HepG2 (cell line): ENCODE data around the gene RASAL3. TPM values are rescaled to one million over a fixed set of nuclear protein-coding genes. Genes with fewer than 3 reads are reported as not detected.

ENCODE experiments used
- CENPBD1 ChIP-seq: sonication (generic); formaldehyde crosslinking; IDR thresholded peaks from 2 replicates; pipeline ENCODE4 v1.8.0; 2022; ENCODE audit warnings: missing genetic modification reagents, low read depth, mild to moderate bottlenecking, borderline replicate concordance
- ERF ChIP-seq: IDR thresholded peaks from 2 replicates; pipeline ENCODE4 v1.6.1; 2018; ENCODE audit warnings: missing biosample characterization, missing genetic modification reagents
- FOXP4 ChIP-seq: sonication (generic); formaldehyde crosslinking; IDR thresholded peaks from 2 replicates; pipeline ENCODE4 v1.4.0; 2020; ENCODE audit warnings: missing genetic modification reagents
- HMGA1 ChIP-seq: sonication (generic); formaldehyde crosslinking; conservative IDR thresholded peaks from 2 replicates; pipeline ENCODE4 v1.4.0; 2020; ENCODE audit warnings: missing genetic modification reagents
- MNT ChIP-seq: fragments of 450-650 bp; IDR thresholded peaks from 2 replicates; pipeline ENCODE4 v1.6.1; 2016
- NCOA5 ChIP-seq: sonication (generic); formaldehyde crosslinking; IDR thresholded peaks from 2 replicates; pipeline ENCODE4 v1.4.0; 2020; ENCODE audit warnings: missing genetic modification reagents
- RFX5 ChIP-seq: IDR thresholded peaks from 2 replicates; pipeline ENCODE4 v1.6.1; 2011; ENCODE audit warnings: low read depth, low read length, improper control_type of control experiment
- USF2 ChIP-seq, 2 experiments: sonication (generic) in 1 of 2; formaldehyde crosslinking in 1 of 2; IDR thresholded peaks; 2 replicates each; pipeline versions ENCODE4 v1.5.1 to v1.6.1; 2011 to 2020; ENCODE audit warnings: borderline replicate concordance in 1 of 2, low read depth in 1 of 2, low read length in 1 of 2, mild to moderate bottlenecking in 1 of 2, missing genetic modification reagents in 1 of 2, moderate library complexity in 1 of 2
- ZBTB20 ChIP-seq: sonication (generic); formaldehyde crosslinking; IDR thresholded peaks from 2 replicates; pipeline ENCODE4 v1.8.1; 2023; ENCODE audit warnings: missing genetic modification reagents, low read depth, mild to moderate bottlenecking, borderline replicate concordance
- ZFP91 ChIP-seq: sonication (generic); formaldehyde crosslinking; IDR thresholded peaks from 2 replicates; pipeline ENCODE4 v1.9.0; 2022; ENCODE audit warnings: missing genetic modification reagents, mild to moderate bottlenecking, borderline replicate concordance
- ZNF17 ChIP-seq: sonication (generic); formaldehyde crosslinking; IDR thresholded peaks from 2 replicates; pipeline ENCODE4 v1.5.0; 2020; ENCODE audit warnings: mild to moderate bottlenecking, missing genetic modification reagents
- ZNF512B ChIP-seq: sonication (generic); formaldehyde crosslinking; IDR thresholded peaks from 2 replicates; pipeline ENCODE4 v1.5.1; 2020; ENCODE audit warnings: missing genetic modification reagents, mild to moderate bottlenecking, borderline replicate concordance
- ZNF607 ChIP-seq: sonication (generic); formaldehyde crosslinking; IDR thresholded peaks from 2 replicates; pipeline ENCODE4 v1.5.1; 2020; ENCODE audit warnings: missing genetic modification reagents, mild to moderate bottlenecking, borderline replicate concordance
- ZNF652 ChIP-seq: IDR thresholded peaks from 2 replicates; pipeline ENCODE4 v1.6.1; 2016; ENCODE audit warnings: low read depth, borderline replicate concordance
- ZNF740 ChIP-seq: sonication (generic); formaldehyde crosslinking; IDR thresholded peaks from 2 replicates; pipeline ENCODE4 v1.4.0; 2020; ENCODE audit warnings: missing genetic modification reagents
- ZSCAN29 ChIP-seq: sonication (generic); formaldehyde crosslinking; conservative IDR thresholded peaks from 2 replicates; pipeline ENCODE4 v1.4.0; 2020; ENCODE audit warnings: mild to moderate bottlenecking, missing genetic modification reagents
- polyA plus RNA-seq, 8 experiments: library from polyadenylated mRNA; depleted of rRNA in 3 of 8; stranded (reverse) in 7 of 8; unstranded in 1 of 8; fragments of >200 nt; fragmentation: Illumina TruSeq in 4 of 8; extraction: Trizol in 4 of 8; gene quantifications; 2 replicates each; pipeline versions ENCODE4 v1.2.1 to v1.2.3, GENCODE V29; 2011 to 2016; ENCODE audit warnings: low read depth in 4 of 8, missing spikeins in 1 of 8, mixed read lengths in 1 of 8; ENCODE audit not compliant: insufficient read depth in 1 of 8
- total RNA-seq, 5 experiments: library from RNA; depleted of rRNA; stranded (reverse); fragments of >200 nt; fragmentation: Illumina TruSeq; extraction: Trizol; gene quantifications; 2 replicates each; pipeline ENCODE4 v1.2.3, GENCODE V29; 2016; ENCODE audit warnings: low read depth in 1 of 5

Gene RASAL3
- total and polyA plus RNA-seq, 2 of the 13 experiments (the other 11 are each of a cell fraction or from before 2014, with no cell fraction given): not detected

- TF ChIP-seq ZNF607 (no peak), ZNF652 (CRISPR knock-in tag) (no peak), ZFP91 (CRISPR knock-in tag) (no peak), FOXP4 (no peak), ZNF17 (CRISPR knock-in tag) (no peak), NCOA5 (CRISPR knock-in tag) (no peak), ZSCAN29 (CRISPR knock-in tag) (no peak), CENPBD1 (CRISPR knock-in tag) (no peak), HMGA1 (CRISPR knock-in tag) (no peak), RFX5 (0 out of 2 replicates have a peak, but pooled peaks have one; percentile 10), USF2 (IDR thresholded peaks at IDR 0.05; ENCODE audit: low read depth, low read length) (no peak), USF2 (CRISPR knock-in tag; IDR thresholded peaks at IDR 0.05; ENCODE audit: borderline replicate concordance) (no peak), MNT (no peak), ZBTB20 (CRISPR knock-in tag) (no peak), ZNF512B (CRISPR knock-in tag) (no peak), ZNF740 (CRISPR knock-in tag) (no peak), ERF (CRISPR knock-in tag) (0 out of 2 replicates have a peak, but pooled peaks have one; percentile 5)
These were observed 26.8 kb downstream of the RASAL3 start (continued) for GRCh38 chr19:15437355-15438123.
